CD4-positive, alpha-beta T cell (primary cell): ENCODE results near the gene SETBP1. TPM values are rescaled to one million over a fixed set of nuclear protein-coding genes. Genes with fewer than 3 reads are reported as not detected.

ENCODE experiments used
- ATAC-seq: fragments of 200-7000 bp; cut with Tn5 transposase; one replicate; pipeline ENCODE4 v1.10.0; 2022; ENCODE audit warnings: mild to moderate bottlenecking; ENCODE audit not compliant: poor library complexity
- CTCF ChIA-PET: fragments of 350-600 bp; sonication (Branson Sonifier 250); formaldehyde crosslinking; loops from one replicate; lab custom pipeline; 2021; ENCODE audit warnings: antibody characterized with exemption, inconsistent platforms; lab: Charles Lee
- POLR2A ChIA-PET: fragments of 350-600 bp; sonication (Branson Sonifier 250); formaldehyde crosslinking; loops from one replicate; lab custom pipeline; 2021; ENCODE audit warnings: antibody characterized with exemption, inconsistent platforms; lab: Charles Lee
- DNase-seq, 14 experiments: peaks; one replicate each; pipeline ENCODE4 v3.0.0-alpha.2; 2013 to 2020; ENCODE audit warnings: mixed read lengths in 2 of 14
- H3K27ac ChIP-seq, 2 donors: one replicate each; pipeline versions ENCODE4 v1.5.1 to v1.7.0; 2013; ENCODE audit warnings: low read length in 2 of 2, low read depth in 1 of 2, mild to moderate bottlenecking in 1 of 2
- H3K27me3 ChIP-seq, 2 experiments: 1 replicate in 1 of 2; 2 replicates in 1 of 2; pipeline versions ENCODE4 v1.6.1 to v1.7.0; 2013; ENCODE audit warnings: low read length in 2 of 2, control low read depth in 1 of 2, mild to moderate bottlenecking in 1 of 2, moderate library complexity in 1 of 2; ENCODE audit not compliant: insufficient read depth in 2 of 2, control insufficient read depth in 1 of 2
- H3K36me3 ChIP-seq: one replicate; pipeline ENCODE4 v1.6.1; 2013; ENCODE audit warnings: low read length, control low read depth; ENCODE audit not compliant: insufficient read depth
- H3K4me1 ChIP-seq: one replicate; pipeline ENCODE4 v1.6.1; 2013; ENCODE audit warnings: low read length, control low read depth; ENCODE audit not compliant: insufficient read depth
- H3K4me3 ChIP-seq: one replicate; pipeline ENCODE4 v1.5.1; 2013; ENCODE audit warnings: mild to moderate bottlenecking, low read length, moderate library complexity
- H3K9me3 ChIP-seq, 2 experiments: 1 replicate in 1 of 2; 2 replicates in 1 of 2; pipeline versions ENCODE4 v1.6.1 to v1.7.0; 2013; ENCODE audit warnings: low read length in 2 of 2, mild to moderate bottlenecking in 2 of 2, control low read depth in 1 of 2, moderate library complexity in 1 of 2; ENCODE audit not compliant: control insufficient read depth in 1 of 2, insufficient read depth in 1 of 2
- H3K27ac Mint-ChIP-seq: one replicate; pipeline ENCODE4 v1.8.0; 2020; ENCODE audit warnings: mixed read lengths
- H3K27me3 Mint-ChIP-seq: one replicate; pipeline ENCODE4 v1.8.0; 2021; ENCODE audit warnings: mixed read lengths
- H3K36me3 Mint-ChIP-seq: one replicate; pipeline ENCODE4 v1.8.0; 2021; ENCODE audit warnings: low read depth, mixed read lengths
- H3K4me1 Mint-ChIP-seq: one replicate; pipeline ENCODE4 v1.8.0; 2021; ENCODE audit warnings: low read depth, mixed read lengths
- H3K4me3 Mint-ChIP-seq: one replicate; pipeline ENCODE4 v1.8.0; 2020; ENCODE audit warnings: mild to moderate bottlenecking, mixed read lengths
- H3K9me3 Mint-ChIP-seq: one replicate; pipeline ENCODE4 v1.8.0; 2020; ENCODE audit warnings: mixed read lengths
- CTCF ChIP-seq: fragments of 200-600 bp; IDR thresholded peaks from one replicate; pipeline ENCODE4 v1.8.0; 2022; ENCODE audit warnings: antibody characterized with exemption, mild to moderate bottlenecking
- intact Hi-C, 2 experiments: fragments of 100-400 bp; cut with DNase I in 1 of 2; cut with micrococcal nuclease in 1 of 2; formaldehyde crosslinking; loops; one replicate each; pipeline versions ENCODE4 v1.15.1 to v1.9.0; 2023 to 2025; cut with DNase I, micrococcal nuclease
- total RNA-seq, 174 experiments: library from RNA in 2 of 174; stranded (reverse) in 2 of 174; gene quantifications; one replicate each; pipeline ENCODE4 v1.2.3 and lab custom pipeline; 2021 to 2026

The SETBP1 gene
- total RNA-seq, 2 experiments from 2014 or later: 0.25 to 0.41 TPM

GRCh38 chr18:44765456-44765855 is 84.8 kb downstream of the SETBP1 start:
- H3K27ac ChIP-seq: no peak overlapping the region
- TF ChIP-seq CTCF: no peak
- no peaks in the 10 kb centered on the region for H3K9me3 ChIP-seq
- no peak for ATAC-seq
- no peaks in the 10 kb centered on the region for H3K27me3 Mint-ChIP-seq
- no peaks in the 10 kb centered on the region for H3K4me1 ChIP-seq
- CTCF ChIA-PET: no interaction called here
- no peak overlapping the region for H3K4me3 Mint-ChIP-seq
- no peak overlapping the region for H3K27ac Mint-ChIP-seq
- no peak for DNase-seq
- H3K9me3 Mint-ChIP-seq: no peaks in the 10 kb centered on the region
- H3K4me3 ChIP-seq: no peak overlapping the region
- POLR2A ChIA-PET: no interaction called here
- no peaks in the 10 kb centered on the region for H3K36me3 ChIP-seq
- intact Hi-C loops: no loop called here
- no peaks in the 10 kb centered on the region for H3K27me3 ChIP-seq
- no peaks in the 10 kb centered on the region for H3K36me3 Mint-ChIP-seq
- H3K4me1 Mint-ChIP-seq: peaks cover under 1% of the 10 kb centered on the region

GRCh38 chr18:44766450-44766849 is 85.8 kb downstream of the SETBP1 start:
- CTCF ChIA-PET: no interaction called here
- Mint-ChIP-seq H3K9me3 (no peaks in the 10 kb centered on the region), H3K27ac (no peak overlapping the region), H3K27me3 (no peaks in the 10 kb centered on the region), H3K36me3 (no peaks in the 10 kb centered on the region), H3K4me3 (no peak overlapping the region), H3K4me1 (no peaks in the 10 kb centered on the region)
- no peak for TF ChIP-seq CTCF
- POLR2A ChIA-PET: no interaction called here
- DNase-seq: no peak
- no peaks in the 10 kb centered on the region for H3K27me3 ChIP-seq
- no peaks in the 10 kb centered on the region for H3K4me1 ChIP-seq
- no peak overlapping the region for H3K27ac ChIP-seq
- no peak for ATAC-seq
- intact Hi-C loops: no loop called here
- H3K4me3 ChIP-seq: no peak overlapping the region
- H3K36me3 ChIP-seq: no peaks in the 10 kb centered on the region
- H3K9me3 ChIP-seq: no peaks in the 10 kb centered on the region

- no peaks in the 10 kb centered on the region for H3K27me3 Mint-ChIP-seq
- ATAC-seq: no peak
- H3K9me3 ChIP-seq: no peaks in the 10 kb centered on the region
- H3K4me1 Mint-ChIP-seq: no peaks in the 10 kb centered on the region
- no peak for TF ChIP-seq CTCF
- H3K27ac Mint-ChIP-seq: no peak overlapping the region
- H3K27ac ChIP-seq: no peak overlapping the region
- H3K36me3 Mint-ChIP-seq: no peaks in the 10 kb centered on the region
- no peaks in the 10 kb centered on the region for H3K36me3 ChIP-seq
- no peak overlapping the region for H3K4me3 Mint-ChIP-seq
- ChIA-PET POLR2A (no interaction called here), CTCF (no interaction called here)
- H3K4me1 ChIP-seq: no peaks in the 10 kb centered on the region
- intact Hi-C loops: no loop called here
- H3K4me3 ChIP-seq: no peak overlapping the region
- no peaks in the 10 kb centered on the region for H3K27me3 ChIP-seq
- no peaks in the 10 kb centered on the region for H3K9me3 Mint-ChIP-seq
- DNase-seq: no peak
Observed at GRCh38 chr18:44767807-44768206, 87.1 kb downstream of the SETBP1 start.
